RWPE2 (cell line): ENCODE results near the gene PDZRN4.

Experiments
- ATAC-seq: fragments of 200-7000 bp; cut with Tn5 transposase; 3 replicates; pipeline ENCODE4 v1.9.1; 2021; ENCODE audit warnings: low read depth
- DNase-seq: peaks from one replicate; pipeline ENCODE4 v3.0.0-alpha.2; 2020; ENCODE audit warnings: low spot score
- H3K27ac ChIP-seq: fragments of 450-650 bp; 2 replicates; pipeline ENCODE4 v1.5.1; 2017; ENCODE audit warnings: mild to moderate bottlenecking; ENCODE audit not compliant: poor library complexity, severe bottlenecking
- H3K27me3 ChIP-seq: fragments of 250-450 bp; sonication (Bioruptor Pico); 2 replicates; pipeline ENCODE4 v1.5.1; 2021; ENCODE audit warnings: mild to moderate bottlenecking, moderate library complexity; ENCODE audit not compliant: insufficient read depth, poor library complexity, severe bottlenecking
- H3K36me3 ChIP-seq: fragments of 250-450 bp; sonication (Bioruptor Pico); 2 replicates; pipeline ENCODE4 v1.5.1; 2020; ENCODE audit warnings: low read depth, mild to moderate bottlenecking, moderate library complexity
- H3K4me1 ChIP-seq: fragments of 250-450 bp; sonication (Bioruptor Pico); 2 replicates; pipeline ENCODE4 v1.5.1; 2021; ENCODE audit warnings: mild to moderate bottlenecking, moderate library complexity; ENCODE audit not compliant: insufficient read depth, poor library complexity, severe bottlenecking
- H3K4me3 ChIP-seq: fragments of 250-450 bp; sonication (Bioruptor Pico); 2 replicates; pipeline ENCODE4 v1.5.1; 2021; ENCODE audit warnings: mild to moderate bottlenecking, moderate library complexity; ENCODE audit not compliant: severe bottlenecking
- H3K9me3 ChIP-seq: fragments of 250-450 bp; sonication (Bioruptor Pico); 2 replicates; pipeline ENCODE4 v1.5.1; 2021; ENCODE audit warnings: mild to moderate bottlenecking, moderate library complexity; ENCODE audit not compliant: severe bottlenecking
- CTCF ChIP-seq: fragments of 450-650 bp; IDR thresholded peaks from one replicate; pipeline ENCODE4 v1.5.1; 2017; ENCODE audit warnings: mild to moderate bottlenecking, moderate library complexity; ENCODE audit not compliant: poor library complexity, severe bottlenecking

The PDZRN4 gene

GRCh38 chr12:41362510-41362909, 174.4 kb downstream of the PDZRN4 start:
- Histone ChIP-seq H3K4me1 (no peaks in the 10 kb centered on the region), H3K4me3 (no peak overlapping the region), H3K27me3 (no peaks in the 10 kb centered on the region), H3K9me3 (no peaks in the 10 kb centered on the region), H3K27ac (no peak overlapping the region), H3K36me3 (no peaks in the 10 kb centered on the region)
- no peak for TF ChIP-seq CTCF
- DNase-seq (no peak), ATAC-seq (no peak)

GRCh38 chr12:41362931-41363330, 174.8 kb downstream of the PDZRN4 start:
- ATAC-seq (no peak), DNase-seq (no peak)
- no peaks in the 10 kb centered on the region for H3K4me1 ChIP-seq
- H3K36me3 ChIP-seq = no peaks in the 10 kb centered on the region
- no peaks in the 10 kb centered on the region for H3K27me3 ChIP-seq
- no peak for TF ChIP-seq CTCF
- H3K27ac ChIP-seq = no peak overlapping the region
- no peaks in the 10 kb centered on the region for H3K9me3 ChIP-seq
- no peak overlapping the region for H3K4me3 ChIP-seq

- H3K4me1 ChIP-seq = no peaks in the 10 kb centered on the region
- no peaks in the 10 kb centered on the region for H3K9me3 ChIP-seq
- H3K27me3 ChIP-seq = no peaks in the 10 kb centered on the region
- TF ChIP-seq CTCF = no peak
- DNase-seq (no peak), ATAC-seq (no peak)
- H3K36me3 ChIP-seq = no peaks in the 10 kb centered on the region
- no peak overlapping the region for H3K4me3 ChIP-seq
- H3K27ac ChIP-seq = no peak overlapping the region
Measured at GRCh38 chr12:41364211-41364610, 176.1 kb downstream of the PDZRN4 start.

- TF ChIP-seq CTCF = no peak
- H3K4me1 ChIP-seq = no peaks in the 10 kb centered on the region
- H3K27ac ChIP-seq = no peak overlapping the region
- ATAC-seq (no peak), DNase-seq (no peak)
- H3K4me3 ChIP-seq = no peak overlapping the region
- no peaks in the 10 kb centered on the region for H3K36me3 ChIP-seq
- peaks cover 3% of the 10 kb centered on the region for H3K27me3 ChIP-seq
- no peaks in the 10 kb centered on the region for H3K9me3 ChIP-seq
Measured at GRCh38 chr12:41365653-41366171, 177.6 kb downstream of the PDZRN4 start.

GRCh38 chr12:41367726-41368405, 179.7 kb downstream of the PDZRN4 start:
- H3K36me3 ChIP-seq = no peaks in the 10 kb centered on the region
- H3K27ac ChIP-seq = no peak overlapping the region
- H3K27me3 ChIP-seq = peaks cover 3% of the 10 kb centered on the region
- ATAC-seq (no peak), DNase-seq (no peak)
- no peaks in the 10 kb centered on the region for H3K9me3 ChIP-seq
- peak; percentile 38 for TF ChIP-seq CTCF
- H3K4me3 ChIP-seq = no peak overlapping the region
- H3K4me1 ChIP-seq = no peaks in the 10 kb centered on the region
